MM.1S (cell line): Measurements from ENCODE around the gene SIGLEC11.

Source experiments
- EZH2 ChIP-seq: fragments of 300-600 bp; sonication (generic); optimal IDR thresholded peaks from 2 replicates; pipeline ENCODE3; 2017; ENCODE audit warnings: low read depth, mild to moderate bottlenecking, antibody characterized with exemption, low read length, mixed read lengths
- EZH2phosphoT487 ChIP-seq: fragments of 300-600 bp; sonication (generic); IDR thresholded peaks from 2 replicates; pipeline ENCODE4 v1.6.1; 2018; ENCODE audit warnings: antibody characterized with exemption, low read length
- TF ChIP-seq, protein P1 (sequence below): fragments of 300-600 bp; sonication (generic); IDR thresholded peaks from 2 replicates; pipeline ENCODE4 v1.5.1; 2016; ENCODE audit warnings: antibody characterized with exemption, low read length, mixed read lengths

DNA sequence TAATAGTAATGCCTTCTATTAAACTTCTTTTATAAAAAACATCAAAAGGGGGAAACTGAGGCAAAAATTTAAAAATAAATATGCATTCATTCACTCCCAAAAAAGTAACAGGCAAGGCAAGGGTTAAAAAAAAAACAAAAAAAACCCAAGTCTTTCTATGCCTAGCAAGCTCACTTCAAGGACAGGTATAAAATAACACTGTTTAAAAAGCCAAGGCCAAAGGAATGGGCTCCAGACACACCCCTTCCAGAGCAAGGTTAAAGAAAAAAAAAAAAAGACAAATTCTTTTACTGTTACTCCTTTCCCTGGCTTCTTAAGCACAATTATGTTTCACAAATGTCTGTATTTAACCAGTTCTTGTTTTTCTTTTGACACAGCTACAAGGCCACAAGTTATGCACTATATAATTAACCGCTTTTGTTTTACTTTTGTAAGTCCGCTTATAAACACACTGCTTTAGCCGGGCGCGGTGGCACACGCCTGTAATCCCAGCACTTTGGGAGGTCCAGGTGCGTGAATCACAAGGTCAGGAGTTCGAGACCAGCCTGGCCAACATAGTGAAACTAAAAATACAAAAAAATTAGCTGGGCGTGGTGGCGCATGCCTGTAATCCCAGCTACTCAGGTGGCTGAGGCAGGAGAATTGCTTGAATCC, 3.6 kb downstream of the SIGLEC11 start:
- TF ChIP-seq EZH2phosphoT487: no peak
- TF ChIP-seq, protein P1, sequence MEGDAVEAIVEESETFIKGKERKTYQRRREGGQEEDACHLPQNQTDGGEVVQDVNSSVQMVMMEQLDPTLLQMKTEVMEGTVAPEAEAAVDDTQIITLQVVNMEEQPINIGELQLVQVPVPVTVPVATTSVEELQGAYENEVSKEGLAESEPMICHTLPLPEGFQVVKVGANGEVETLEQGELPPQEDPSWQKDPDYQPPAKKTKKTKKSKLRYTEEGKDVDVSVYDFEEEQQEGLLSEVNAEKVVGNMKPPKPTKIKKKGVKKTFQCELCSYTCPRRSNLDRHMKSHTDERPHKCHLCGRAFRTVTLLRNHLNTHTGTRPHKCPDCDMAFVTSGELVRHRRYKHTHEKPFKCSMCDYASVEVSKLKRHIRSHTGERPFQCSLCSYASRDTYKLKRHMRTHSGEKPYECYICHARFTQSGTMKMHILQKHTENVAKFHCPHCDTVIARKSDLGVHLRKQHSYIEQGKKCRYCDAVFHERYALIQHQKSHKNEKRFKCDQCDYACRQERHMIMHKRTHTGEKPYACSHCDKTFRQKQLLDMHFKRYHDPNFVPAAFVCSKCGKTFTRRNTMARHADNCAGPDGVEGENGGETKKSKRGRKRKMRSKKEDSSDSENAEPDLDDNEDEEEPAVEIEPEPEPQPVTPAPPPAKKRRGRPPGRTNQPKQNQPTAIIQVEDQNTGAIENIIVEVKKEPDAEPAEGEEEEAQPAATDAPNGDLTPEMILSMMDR: no peak
- no peak for TF ChIP-seq EZH2
